ENCODE measurements around the gene RALGPS1.

RALGPS1 gene

DNA sequence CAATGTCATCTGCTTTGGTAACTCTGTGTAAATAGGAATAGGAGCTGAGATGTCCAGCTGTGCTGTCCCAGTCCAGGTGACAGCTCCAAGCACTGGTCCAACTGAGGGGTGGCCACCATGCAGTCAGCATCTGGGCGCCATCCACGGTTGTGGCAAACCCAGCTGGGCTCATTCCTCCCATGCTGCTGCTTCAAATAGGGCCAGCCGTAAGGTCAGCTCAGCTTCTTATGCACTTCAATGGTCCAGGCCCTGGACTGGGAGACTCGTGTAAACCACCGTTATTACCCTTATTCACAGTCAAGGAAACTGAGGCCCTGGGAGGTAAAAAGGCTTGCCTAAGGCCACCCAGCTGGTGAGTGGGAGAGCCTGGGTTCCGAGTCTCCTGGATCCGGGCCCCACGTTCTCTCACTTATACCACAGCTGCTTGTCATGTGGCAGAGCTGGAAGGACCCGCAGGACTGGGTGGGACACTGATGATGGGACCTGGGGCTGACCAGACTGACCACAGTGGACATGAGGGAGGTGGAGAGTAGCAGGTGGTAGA, 246.6 kb downstream of the RALGPS1 start:
- DNase-seq (ENCODE audit: low spot score) (no peak), ATAC-seq (ENCODE audit: low read depth) (no peak)
- H3K4me3 ChIP-seq (ENCODE audit: severe bottlenecking) = no peak overlapping the region
- H3K27ac ChIP-seq (ENCODE audit: poor library complexity, severe bottlenecking) = no peak overlapping the region
- TF ChIP-seq, protein P1, sequence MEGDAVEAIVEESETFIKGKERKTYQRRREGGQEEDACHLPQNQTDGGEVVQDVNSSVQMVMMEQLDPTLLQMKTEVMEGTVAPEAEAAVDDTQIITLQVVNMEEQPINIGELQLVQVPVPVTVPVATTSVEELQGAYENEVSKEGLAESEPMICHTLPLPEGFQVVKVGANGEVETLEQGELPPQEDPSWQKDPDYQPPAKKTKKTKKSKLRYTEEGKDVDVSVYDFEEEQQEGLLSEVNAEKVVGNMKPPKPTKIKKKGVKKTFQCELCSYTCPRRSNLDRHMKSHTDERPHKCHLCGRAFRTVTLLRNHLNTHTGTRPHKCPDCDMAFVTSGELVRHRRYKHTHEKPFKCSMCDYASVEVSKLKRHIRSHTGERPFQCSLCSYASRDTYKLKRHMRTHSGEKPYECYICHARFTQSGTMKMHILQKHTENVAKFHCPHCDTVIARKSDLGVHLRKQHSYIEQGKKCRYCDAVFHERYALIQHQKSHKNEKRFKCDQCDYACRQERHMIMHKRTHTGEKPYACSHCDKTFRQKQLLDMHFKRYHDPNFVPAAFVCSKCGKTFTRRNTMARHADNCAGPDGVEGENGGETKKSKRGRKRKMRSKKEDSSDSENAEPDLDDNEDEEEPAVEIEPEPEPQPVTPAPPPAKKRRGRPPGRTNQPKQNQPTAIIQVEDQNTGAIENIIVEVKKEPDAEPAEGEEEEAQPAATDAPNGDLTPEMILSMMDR (IDR thresholded peaks at IDR 0.05; ENCODE audit: poor library complexity, severe bottlenecking) = no peak
- peaks cover 15% of the 10 kb centered on the region for H3K4me1 ChIP-seq (ENCODE audit: insufficient read depth, poor library complexity, severe bottlenecking)
- no peaks in the 10 kb centered on the region for H3K36me3 ChIP-seq (ENCODE audit: low read depth)
- no peaks in the 10 kb centered on the region for H3K27me3 ChIP-seq (ENCODE audit: insufficient read depth, poor library complexity, severe bottlenecking)
- no peaks in the 10 kb centered on the region for H3K9me3 ChIP-seq (ENCODE audit: severe bottlenecking)

DNA sequence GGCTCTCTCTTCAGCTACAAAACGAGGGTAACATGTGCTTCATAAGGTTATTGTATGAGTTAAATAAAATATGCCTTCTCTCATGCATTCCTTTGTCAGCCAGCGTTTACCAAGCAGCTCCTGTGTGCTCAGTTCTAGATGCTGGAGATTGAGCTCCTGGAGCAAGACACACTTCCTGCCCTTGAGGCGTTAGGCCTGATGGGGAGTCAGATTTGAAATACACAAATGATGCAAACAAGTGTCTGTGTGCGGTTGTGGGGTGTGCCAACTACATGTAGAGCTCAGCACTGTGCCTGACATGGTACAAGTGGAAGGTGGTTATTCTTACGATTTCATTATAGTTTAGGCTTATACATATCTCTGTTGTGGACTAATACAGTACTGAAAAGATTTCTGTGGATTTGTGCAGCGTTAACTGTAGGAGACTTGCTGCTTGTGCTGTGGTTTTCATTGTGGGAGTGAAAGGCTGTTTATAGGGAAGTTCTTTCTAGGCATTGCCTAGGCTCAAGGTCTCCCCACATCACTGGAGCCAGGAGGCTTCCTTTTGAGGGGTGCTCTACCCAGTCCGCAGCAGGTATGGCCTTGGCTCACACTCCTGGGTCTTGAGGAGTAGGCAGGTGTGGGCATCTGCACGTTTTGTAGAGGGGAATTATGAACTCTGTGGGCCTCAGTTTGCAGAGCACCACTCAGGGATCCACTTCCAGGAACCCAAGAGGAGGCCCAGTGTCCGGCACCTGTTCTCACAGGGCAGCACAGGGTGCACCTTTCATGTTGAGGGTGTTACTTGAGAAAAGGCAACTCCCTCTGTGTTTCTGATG, 247.7 kb downstream of the RALGPS1 start:
- Histone ChIP-seq H3K9me3 (ENCODE audit: severe bottlenecking) (no peaks in the 10 kb centered on the region), H3K4me1 (ENCODE audit: insufficient read depth, poor library complexity, severe bottlenecking) (peaks cover 25% of the 10 kb centered on the region), H3K36me3 (ENCODE audit: low read depth) (no peaks in the 10 kb centered on the region), H3K4me3 (ENCODE audit: severe bottlenecking) (no peak overlapping the region), H3K27ac (ENCODE audit: poor library complexity, severe bottlenecking) (no peak overlapping the region), H3K27me3 (ENCODE audit: insufficient read depth, poor library complexity, severe bottlenecking) (no peaks in the 10 kb centered on the region)
- TF ChIP-seq, protein P1 (IDR thresholded peaks at IDR 0.05; ENCODE audit: poor library complexity, severe bottlenecking) = no peak
- ATAC-seq (ENCODE audit: low read depth) = no peak
- DNase-seq (ENCODE audit: low spot score) = no peak

DNA sequence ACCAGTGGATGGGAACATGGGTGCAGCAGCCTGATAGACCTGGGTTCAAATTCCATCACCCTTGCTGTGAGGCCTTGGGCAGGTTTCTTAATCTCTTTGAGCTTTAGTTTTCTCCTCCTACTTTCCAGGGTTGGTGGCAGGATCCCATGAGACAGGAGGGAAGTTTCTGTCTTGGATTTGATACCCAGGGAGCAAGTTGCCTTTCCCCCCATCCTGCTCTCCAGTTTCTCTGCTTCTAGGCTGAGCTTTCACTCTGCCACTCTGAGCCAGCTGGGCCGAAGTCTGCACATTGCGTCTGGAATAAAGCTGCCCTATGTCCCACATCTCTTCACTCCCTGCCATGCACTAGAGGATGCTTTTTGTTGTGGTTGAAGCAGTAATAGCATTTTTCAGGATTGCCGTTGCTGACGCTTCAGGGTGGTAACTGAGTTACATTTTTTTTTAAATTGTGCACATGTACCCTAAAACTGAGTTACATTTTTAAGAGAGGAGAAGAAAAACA, 248.3 kb downstream of the RALGPS1 start:
- no peak for DNase-seq (ENCODE audit: low spot score)
- Histone ChIP-seq H3K27me3 (ENCODE audit: insufficient read depth, poor library complexity, severe bottlenecking) (no peaks in the 10 kb centered on the region), H3K27ac (ENCODE audit: poor library complexity, severe bottlenecking) (peak overlapping the region; percentile 35), H3K4me3 (ENCODE audit: severe bottlenecking) (no peak overlapping the region), H3K4me1 (ENCODE audit: insufficient read depth, poor library complexity, severe bottlenecking) (peaks cover 27% of the 10 kb centered on the region), H3K36me3 (ENCODE audit: low read depth) (no peaks in the 10 kb centered on the region), H3K9me3 (ENCODE audit: severe bottlenecking) (no peaks in the 10 kb centered on the region)
- TF ChIP-seq, protein P1 (IDR thresholded peaks at IDR 0.05; ENCODE audit: poor library complexity, severe bottlenecking) = no peak
- no peak for ATAC-seq (ENCODE audit: low read depth)

DNA sequence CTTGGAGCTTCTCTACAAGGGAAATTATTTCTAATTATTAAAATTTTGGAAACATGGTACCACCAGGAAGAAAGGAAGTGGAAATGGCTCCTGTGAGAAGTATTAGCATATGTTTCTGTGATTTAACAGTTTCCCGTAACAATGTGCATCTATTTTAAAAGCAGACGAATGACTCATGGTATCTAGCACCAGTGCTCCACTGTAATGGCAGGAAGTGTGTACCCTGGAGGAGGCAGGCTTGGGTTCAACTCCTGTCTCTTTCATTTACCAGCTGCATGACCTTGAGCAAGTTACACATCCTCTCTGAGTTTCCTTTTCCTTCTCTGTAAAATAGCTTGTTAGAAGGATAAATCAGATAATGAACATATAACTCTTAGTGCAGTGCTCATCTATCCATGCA, 248.8 kb downstream of the RALGPS1 start:
- Histone ChIP-seq H3K36me3 (ENCODE audit: low read depth) (no peaks in the 10 kb centered on the region), H3K27ac (ENCODE audit: poor library complexity, severe bottlenecking) (peak overlapping the region; percentile 35), H3K27me3 (ENCODE audit: insufficient read depth, poor library complexity, severe bottlenecking) (no peaks in the 10 kb centered on the region), H3K4me1 (ENCODE audit: insufficient read depth, poor library complexity, severe bottlenecking) (peaks cover 27% of the 10 kb centered on the region), H3K9me3 (ENCODE audit: severe bottlenecking) (no peaks in the 10 kb centered on the region), H3K4me3 (ENCODE audit: severe bottlenecking) (no peak overlapping the region)
- ATAC-seq (ENCODE audit: low read depth) = peak; percentile 27; the same call in 1 of the 3 replicates
- TF ChIP-seq, protein P1 (IDR thresholded peaks at IDR 0.05; ENCODE audit: poor library complexity, severe bottlenecking) = no peak
- DNase-seq (ENCODE audit: low spot score) = no peak

DNA sequence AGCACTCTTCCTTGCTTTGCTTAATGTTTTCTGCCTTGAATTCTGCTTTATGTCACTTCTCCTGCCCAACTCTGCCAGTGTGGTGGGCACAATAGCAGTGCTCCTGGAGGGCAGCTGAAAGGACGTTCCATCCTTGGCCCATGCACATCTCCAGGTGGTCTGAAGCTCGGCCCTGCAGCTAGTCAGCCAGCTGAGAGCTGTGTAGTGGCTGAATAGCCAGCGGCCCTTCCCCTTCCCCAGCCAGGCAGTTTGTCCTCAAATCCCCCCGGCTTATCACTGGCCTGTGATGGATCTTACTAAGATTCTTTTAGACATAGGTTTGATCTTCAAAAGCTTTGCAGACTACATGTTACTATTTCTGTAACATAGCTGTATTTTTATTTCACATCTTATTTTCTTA, 250.5 kb downstream of the RALGPS1 start:
- H3K36me3 ChIP-seq (ENCODE audit: low read depth) = no peaks in the 10 kb centered on the region
- H3K9me3 ChIP-seq (ENCODE audit: severe bottlenecking) = no peaks in the 10 kb centered on the region
- DNase-seq (ENCODE audit: low spot score) (no peak), ATAC-seq (ENCODE audit: low read depth) (no peak)
- H3K4me3 ChIP-seq (ENCODE audit: severe bottlenecking) = no peak overlapping the region
- no peaks in the 10 kb centered on the region for H3K27me3 ChIP-seq (ENCODE audit: insufficient read depth, poor library complexity, severe bottlenecking)
- H3K4me1 ChIP-seq (ENCODE audit: insufficient read depth, poor library complexity, severe bottlenecking) = peaks cover 27% of the 10 kb centered on the region
- TF ChIP-seq, protein P1 (IDR thresholded peaks at IDR 0.05; ENCODE audit: poor library complexity, severe bottlenecking) = no peak
- no peak overlapping the region for H3K27ac ChIP-seq (ENCODE audit: poor library complexity, severe bottlenecking)
